Gastroesophageal sphincter (tissue), 3 donors: ENCODE results near the gene WRNIP1.

ENCODE experiments used
- CTCF ChIP-seq, 4 experiments: fragments of 200-600 bp in 2 of 4; fragments of 450-650 bp in 2 of 4; sonication (generic) in 1 of 4; IDR thresholded peaks; one replicate each; pipeline ENCODE4 v1.5.1; 2017 to 2019; ENCODE audit warnings: antibody characterized with exemption in 4 of 4, mild to moderate bottlenecking in 2 of 4, moderate library complexity in 2 of 4
- POLR2A ChIP-seq, 2 donors: fragments of 450-650 bp; IDR thresholded peaks; one replicate each; pipeline ENCODE4 v1.6.1; 2017; ENCODE audit warnings: antibody characterized with exemption in 2 of 2, mild to moderate bottlenecking in 2 of 2, moderate library complexity in 1 of 2

GRCh38 chr6:2773449-2773848 is 8.3 kb downstream of the WRNIP1 start:
- TF ChIP-seq CTCF (IDR thresholded peaks at IDR 0.05) (no peak), POLR2A (IDR thresholded peaks at IDR 0.05) (no peak)
